LoVo (cell line): ENCODE results near the gene POU2F2.
"Not testable (repeated sequence)": the region's sequence is repeated elsewhere in the genome, so short reads cannot be mapped to it uniquely, and the experiment has no call there.

Experiments used
- DNase-seq: peaks from one replicate; pipeline ENCODE4 v3.0.0-alpha.2; 2016; ENCODE audit warnings: low spot score

The POU2F2 gene

GRCh38 chr19:42100241-42100640 is 32.0 kb downstream of the POU2F2 start:
- DNase-seq = not testable (repeated sequence)

- no peak for DNase-seq
Observed at GRCh38 chr19:42099336-42099925, 32.8 kb downstream of the POU2F2 start.

- DNase-seq = no peak
Observed at GRCh38 chr19:42098781-42099180, 33.5 kb downstream of the POU2F2 start.

- DNase-seq = no peak
Observed at GRCh38 chr19:42097461-42097860, 34.8 kb downstream of the POU2F2 start.

DNA sequence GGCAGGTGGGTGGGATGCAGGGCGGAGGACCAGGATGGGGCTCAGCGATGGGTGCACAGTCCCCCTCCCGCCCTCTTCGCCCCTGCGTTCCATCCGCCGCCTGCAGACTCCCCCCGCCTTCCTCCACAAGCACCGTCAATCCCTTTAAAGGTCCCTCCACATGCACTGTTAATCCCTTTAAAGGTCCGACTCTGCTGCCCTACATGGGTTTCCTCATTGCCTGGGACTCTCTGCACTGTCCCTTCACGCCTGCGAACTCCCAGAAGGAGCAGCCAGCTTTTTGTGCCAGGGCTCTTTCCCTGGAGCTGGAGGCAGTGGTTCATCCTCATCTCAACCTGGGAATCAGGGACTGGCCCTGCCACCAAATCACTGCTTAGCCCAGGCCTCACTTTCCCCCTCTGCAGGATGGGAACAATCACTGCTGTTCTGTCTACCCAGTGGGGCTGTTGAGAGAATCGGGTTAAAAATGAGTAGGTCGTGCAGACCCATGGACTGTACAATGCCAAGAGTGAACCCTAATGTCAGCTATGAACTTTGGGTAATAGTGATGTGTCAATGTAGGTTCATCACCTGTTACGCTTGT is 35.9 kb downstream of the POU2F2 start:
- DNase-seq = no peak

- DNase-seq = no peak
Observed at GRCh38 chr19:42095814-42096230, 36.4 kb downstream of the POU2F2 start.

DNA sequence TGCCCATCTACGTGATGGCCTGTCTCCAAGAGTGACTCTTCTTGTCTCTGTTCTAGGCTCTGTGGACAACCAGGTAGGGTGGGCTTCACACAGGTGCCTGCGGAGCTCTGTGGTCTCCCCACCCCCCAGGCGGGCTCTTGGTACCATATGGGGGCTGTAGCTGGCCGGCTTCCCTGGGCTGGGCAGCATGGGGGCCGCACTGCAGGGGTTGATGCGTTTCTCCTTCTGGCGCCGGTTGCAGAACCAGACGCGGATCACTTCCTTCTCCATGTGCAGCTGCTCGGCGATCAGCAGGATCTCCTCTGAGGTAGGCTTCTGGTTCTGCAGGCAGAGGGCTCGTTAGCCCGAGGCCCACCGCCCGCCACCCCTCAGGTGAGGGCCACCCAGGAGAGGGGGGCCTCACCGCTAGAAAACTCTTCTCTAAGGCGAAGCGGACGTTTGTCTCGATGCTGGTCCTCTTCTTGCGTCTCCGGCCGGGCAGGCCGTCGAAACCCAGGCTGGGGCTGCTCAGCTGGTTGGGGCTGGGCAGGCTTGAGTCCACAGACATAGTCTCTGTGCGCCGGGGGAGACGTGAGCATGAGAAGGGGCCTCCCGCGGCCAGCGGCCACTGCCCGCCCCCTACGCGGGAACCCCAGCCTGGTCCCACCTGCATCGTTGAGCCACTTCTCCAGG is 37.0 kb downstream of the POU2F2 start:
- no peak for DNase-seq

DNA sequence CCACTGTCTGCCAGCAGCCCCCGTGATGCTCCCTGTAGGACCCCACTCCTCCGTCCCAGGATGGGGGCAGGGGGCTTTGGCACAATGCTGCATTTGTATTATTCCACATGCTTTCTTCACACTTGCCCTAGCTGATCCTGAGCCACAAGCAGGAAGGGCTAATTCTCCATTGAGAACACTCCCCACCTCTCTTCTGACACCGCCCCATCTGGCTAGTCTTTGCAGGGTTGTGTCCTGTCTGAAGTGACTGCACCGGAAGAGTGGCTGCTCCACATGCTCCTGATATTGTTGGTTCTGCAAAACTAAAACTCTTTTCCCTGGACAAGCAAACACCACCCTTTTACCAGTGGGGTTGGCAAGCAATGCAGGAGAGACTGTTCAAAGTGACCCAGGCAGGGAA is 38.3 kb downstream of the POU2F2 start:
- DNase-seq = no peak

DNA sequence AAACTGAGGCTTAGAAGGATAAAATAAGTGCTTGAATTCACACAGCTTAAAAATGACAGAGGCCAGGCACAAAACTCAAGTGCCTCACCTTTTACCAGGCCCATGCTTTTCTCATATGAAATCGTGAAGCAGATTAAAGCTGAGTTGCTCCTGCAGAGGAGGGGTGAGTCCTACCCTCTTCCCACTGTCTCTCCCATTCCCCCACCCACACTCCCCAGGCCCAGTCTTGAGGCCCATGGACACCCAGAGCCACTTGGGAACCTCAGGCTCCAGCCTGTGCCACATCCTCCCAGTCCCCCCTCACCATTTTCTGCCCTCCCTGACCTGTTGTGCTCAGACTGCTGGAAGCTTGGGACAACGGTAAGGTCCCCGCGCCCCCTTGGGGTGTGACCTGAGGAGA is 38.7 kb downstream of the POU2F2 start:
- DNase-seq = no peak

- DNase-seq = no peak
Observed at GRCh38 chr19:42092350-42092749, 39.9 kb downstream of the POU2F2 start.

DNA sequence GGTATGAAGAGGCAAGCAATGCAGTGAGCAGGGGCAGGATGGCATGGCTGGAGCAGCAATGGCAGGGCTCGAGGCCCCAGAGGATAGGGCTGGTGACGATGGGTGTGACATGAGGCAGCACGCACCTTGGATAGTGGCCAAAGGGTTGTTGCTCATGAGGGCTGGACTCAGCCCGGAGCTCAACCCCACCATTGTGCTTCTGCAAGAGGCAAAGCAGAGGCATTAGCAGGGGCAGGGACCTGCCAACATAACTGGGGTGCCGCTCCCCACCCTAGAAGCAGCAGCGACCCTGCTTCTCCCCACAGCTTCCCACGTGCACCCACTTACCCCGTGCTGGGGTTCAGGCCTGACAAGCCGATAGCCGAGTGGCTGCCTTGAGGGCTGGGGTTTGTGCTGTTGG is 40.5 kb downstream of the POU2F2 start:
- peak; percentile 61 for DNase-seq

GRCh38 chr19:42091300-42091699 is 40.9 kb downstream of the POU2F2 start:
- DNase-seq = no peak

- no peak for DNase-seq
Observed at GRCh38 chr19:42090672-42091071, 41.6 kb downstream of the POU2F2 start.

- no peak for DNase-seq
Observed at GRCh38 chr19:42089772-42090171, 42.5 kb downstream of the POU2F2 start.

DNA sequence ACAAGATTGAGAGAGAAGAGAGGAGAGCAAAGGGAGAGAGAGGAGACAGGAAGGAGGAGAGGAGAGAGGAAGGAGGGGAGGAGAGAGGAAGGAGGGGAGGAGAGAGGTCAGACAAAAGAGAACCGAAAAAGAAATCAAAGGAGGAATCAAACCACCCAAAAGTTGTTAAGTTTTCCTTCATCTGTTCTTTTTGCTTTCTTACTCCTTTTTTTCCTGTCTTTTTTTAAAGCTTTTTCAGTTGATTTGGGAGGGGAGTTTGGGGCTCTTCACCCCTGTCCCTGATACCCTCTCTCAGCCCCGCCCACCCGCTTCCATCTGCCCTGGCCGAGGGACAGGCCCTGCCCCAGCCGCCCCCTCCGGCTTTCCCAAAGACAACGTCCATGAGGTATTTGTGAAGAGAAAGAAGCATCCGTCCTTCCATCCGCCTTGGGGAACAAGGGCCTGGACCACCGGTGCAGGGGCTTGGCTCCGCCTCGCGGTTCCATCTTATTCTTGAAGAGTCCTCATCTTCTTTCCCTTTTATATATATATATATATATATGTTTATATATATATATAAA is 43.0 kb downstream of the POU2F2 start:
- DNase-seq = no peak

DNA sequence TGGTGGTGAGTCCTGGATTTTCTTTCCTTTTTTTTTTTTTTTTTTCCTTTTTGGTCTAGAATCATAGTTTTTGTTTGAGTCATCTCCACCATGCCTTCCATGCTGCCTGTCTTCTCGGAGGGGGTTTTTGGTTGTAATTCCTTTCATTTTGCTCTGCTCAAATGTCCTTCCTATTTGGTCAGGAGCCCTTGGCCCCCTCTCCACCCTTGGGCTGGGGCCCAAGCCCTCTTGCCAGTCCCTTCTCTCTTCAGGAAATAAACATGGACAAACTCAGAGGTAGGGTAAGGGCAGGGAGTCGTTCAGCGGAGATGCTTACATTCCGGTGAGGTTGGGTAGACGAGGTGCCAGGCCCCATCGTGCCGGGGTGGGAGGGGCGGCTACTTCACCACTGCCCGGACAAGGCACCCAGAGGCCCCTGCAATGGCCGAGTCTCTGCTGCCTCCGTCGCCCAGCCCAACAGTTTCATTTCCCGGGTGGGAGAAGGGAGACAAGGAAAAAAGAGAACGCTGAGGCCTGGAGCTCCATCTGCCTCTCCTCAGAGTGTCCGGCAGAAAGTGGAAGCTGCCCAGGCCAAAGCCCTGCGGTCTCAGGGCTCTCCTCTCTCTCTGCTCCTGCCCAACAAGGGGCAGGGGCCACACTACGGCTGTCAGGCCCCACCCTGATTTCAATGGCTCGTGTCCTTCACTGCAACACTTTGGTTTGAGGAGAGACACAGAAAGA is 43.6 kb downstream of the POU2F2 start:
- no peak for DNase-seq

GRCh38 chr19:42086770-42087550 is 45.3 kb downstream of the POU2F2 start:
- DNase-seq = no peak

GRCh38 chr19:42086188-42086736 is 46.0 kb downstream of the POU2F2 start:
- DNase-seq = no peak

DNA sequence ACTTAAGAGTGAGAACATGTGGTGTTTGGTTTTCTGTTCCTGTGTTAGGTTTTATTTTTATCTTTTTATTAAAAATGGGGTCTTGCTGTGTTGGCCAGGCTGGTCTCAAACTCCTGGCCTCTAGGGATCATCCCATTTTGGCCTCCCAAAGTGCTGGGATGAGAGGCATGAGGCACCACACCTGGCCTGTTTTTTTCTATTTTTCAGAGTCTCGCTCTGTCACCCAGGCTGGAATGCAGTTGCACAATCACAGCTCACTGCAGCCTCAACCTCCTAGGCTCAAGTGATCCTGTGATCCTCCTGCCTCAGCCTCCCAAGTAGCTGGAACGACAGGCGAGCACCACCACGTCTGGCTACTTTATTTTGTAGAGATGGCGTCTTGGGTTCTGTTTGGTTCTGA is 48.7 kb downstream of the POU2F2 start:
- no peak for DNase-seq

DNA sequence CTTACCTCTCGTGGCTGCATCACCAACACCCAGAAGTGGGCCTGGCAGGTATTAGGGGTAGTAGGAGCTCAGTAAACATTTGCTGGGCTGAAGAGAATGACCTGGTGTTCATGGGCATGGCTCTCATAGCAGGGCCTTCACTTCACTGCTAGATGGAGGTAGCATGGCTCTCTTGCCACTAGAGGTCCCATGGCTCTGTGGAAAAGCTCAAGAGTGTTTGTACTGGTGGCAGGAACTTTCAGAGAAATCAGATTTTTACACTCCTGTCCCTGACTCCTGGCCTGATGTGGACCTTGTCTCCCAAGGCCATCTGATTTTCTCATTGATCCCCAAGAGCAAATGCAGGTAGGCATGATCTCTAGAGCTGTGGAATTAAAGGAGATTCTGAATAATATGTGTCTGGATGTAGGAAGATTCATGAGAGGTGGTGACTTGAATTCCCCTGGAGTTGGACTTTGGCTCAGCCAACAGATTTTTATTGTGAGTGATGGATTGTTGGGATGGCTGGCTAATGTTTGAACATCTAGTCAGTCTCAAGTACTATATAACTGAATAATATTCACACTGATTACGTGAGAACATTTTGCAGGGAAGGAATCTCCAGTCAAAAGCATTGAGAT is 50.6 kb downstream of the POU2F2 start:
- no peak for DNase-seq

GRCh38 chr19:42080764-42081375 is 51.4 kb downstream of the POU2F2 start:
- DNase-seq = no peak
